ENCODE results near the gene HPN.

DNA sequence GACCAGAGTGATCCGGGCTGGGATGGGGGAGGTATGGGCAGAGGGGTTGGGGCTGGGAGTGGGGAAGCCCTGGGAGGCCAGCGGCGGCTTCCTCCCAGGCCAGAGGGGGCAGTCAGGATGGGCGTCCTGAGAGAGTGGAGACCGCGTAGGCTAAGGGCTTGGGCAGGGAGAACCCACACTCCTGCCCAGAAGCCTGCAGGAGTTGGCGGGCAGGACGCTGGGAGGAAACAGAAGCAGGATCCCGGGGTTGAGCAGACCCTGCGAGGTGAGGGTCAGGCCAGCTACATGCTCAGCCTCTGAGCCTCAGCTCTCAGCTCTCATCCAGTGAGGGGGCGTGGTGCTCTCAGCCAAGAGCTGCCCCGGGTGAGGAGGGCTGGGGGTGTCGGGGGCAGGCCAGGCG lies 19.1 kb upstream of the HPN start:
- TF ChIP-seq JUNB (IDR thresholded peaks at IDR 0.05; ENCODE audit: unreplicated experiment), result no peak
- TF ChIP-seq, protein P1, sequence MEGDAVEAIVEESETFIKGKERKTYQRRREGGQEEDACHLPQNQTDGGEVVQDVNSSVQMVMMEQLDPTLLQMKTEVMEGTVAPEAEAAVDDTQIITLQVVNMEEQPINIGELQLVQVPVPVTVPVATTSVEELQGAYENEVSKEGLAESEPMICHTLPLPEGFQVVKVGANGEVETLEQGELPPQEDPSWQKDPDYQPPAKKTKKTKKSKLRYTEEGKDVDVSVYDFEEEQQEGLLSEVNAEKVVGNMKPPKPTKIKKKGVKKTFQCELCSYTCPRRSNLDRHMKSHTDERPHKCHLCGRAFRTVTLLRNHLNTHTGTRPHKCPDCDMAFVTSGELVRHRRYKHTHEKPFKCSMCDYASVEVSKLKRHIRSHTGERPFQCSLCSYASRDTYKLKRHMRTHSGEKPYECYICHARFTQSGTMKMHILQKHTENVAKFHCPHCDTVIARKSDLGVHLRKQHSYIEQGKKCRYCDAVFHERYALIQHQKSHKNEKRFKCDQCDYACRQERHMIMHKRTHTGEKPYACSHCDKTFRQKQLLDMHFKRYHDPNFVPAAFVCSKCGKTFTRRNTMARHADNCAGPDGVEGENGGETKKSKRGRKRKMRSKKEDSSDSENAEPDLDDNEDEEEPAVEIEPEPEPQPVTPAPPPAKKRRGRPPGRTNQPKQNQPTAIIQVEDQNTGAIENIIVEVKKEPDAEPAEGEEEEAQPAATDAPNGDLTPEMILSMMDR (conservative IDR thresholded peaks at IDR 0.05; ENCODE audit: low read depth in 2 of 2), result no peak
- TF ChIP-seq POLR2AphosphoS5 (IDR thresholded peaks at IDR 0.05; ENCODE audit: low read depth), result no peak
- TF ChIP-seq EZH2 (IDR thresholded peaks at IDR 0.05; ENCODE audit: low read depth, unreplicated experiment), result no peak
- TF ChIP-seq, protein P2, sequence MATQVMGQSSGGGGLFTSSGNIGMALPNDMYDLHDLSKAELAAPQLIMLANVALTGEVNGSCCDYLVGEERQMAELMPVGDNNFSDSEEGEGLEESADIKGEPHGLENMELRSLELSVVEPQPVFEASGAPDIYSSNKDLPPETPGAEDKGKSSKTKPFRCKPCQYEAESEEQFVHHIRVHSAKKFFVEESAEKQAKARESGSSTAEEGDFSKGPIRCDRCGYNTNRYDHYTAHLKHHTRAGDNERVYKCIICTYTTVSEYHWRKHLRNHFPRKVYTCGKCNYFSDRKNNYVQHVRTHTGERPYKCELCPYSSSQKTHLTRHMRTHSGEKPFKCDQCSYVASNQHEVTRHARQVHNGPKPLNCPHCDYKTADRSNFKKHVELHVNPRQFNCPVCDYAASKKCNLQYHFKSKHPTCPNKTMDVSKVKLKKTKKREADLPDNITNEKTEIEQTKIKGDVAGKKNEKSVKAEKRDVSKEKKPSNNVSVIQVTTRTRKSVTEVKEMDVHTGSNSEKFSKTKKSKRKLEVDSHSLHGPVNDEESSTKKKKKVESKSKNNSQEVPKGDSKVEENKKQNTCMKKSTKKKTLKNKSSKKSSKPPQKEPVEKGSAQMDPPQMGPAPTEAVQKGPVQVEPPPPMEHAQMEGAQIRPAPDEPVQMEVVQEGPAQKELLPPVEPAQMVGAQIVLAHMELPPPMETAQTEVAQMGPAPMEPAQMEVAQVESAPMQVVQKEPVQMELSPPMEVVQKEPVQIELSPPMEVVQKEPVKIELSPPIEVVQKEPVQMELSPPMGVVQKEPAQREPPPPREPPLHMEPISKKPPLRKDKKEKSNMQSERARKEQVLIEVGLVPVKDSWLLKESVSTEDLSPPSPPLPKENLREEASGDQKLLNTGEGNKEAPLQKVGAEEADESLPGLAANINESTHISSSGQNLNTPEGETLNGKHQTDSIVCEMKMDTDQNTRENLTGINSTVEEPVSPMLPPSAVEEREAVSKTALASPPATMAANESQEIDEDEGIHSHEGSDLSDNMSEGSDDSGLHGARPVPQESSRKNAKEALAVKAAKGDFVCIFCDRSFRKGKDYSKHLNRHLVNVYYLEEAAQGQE (IDR thresholded peaks at IDR 0.05; ENCODE audit: unreplicated experiment), result no peak
- TF ChIP-seq EZH2phosphoT487 (IDR thresholded peaks at IDR 0.05; ENCODE audit: unreplicated experiment), result no peak
- no peak for TF ChIP-seq ZNF331 (CRISPR knock-in tag; IDR thresholded peaks at IDR 0.05; ENCODE audit: low read depth)
- TF ChIP-seq CREB1 (CRISPR knock-in tag; IDR thresholded peaks at IDR 0.05; ENCODE audit: low read depth), result no peak
- TF ChIP-seq, protein P3, sequence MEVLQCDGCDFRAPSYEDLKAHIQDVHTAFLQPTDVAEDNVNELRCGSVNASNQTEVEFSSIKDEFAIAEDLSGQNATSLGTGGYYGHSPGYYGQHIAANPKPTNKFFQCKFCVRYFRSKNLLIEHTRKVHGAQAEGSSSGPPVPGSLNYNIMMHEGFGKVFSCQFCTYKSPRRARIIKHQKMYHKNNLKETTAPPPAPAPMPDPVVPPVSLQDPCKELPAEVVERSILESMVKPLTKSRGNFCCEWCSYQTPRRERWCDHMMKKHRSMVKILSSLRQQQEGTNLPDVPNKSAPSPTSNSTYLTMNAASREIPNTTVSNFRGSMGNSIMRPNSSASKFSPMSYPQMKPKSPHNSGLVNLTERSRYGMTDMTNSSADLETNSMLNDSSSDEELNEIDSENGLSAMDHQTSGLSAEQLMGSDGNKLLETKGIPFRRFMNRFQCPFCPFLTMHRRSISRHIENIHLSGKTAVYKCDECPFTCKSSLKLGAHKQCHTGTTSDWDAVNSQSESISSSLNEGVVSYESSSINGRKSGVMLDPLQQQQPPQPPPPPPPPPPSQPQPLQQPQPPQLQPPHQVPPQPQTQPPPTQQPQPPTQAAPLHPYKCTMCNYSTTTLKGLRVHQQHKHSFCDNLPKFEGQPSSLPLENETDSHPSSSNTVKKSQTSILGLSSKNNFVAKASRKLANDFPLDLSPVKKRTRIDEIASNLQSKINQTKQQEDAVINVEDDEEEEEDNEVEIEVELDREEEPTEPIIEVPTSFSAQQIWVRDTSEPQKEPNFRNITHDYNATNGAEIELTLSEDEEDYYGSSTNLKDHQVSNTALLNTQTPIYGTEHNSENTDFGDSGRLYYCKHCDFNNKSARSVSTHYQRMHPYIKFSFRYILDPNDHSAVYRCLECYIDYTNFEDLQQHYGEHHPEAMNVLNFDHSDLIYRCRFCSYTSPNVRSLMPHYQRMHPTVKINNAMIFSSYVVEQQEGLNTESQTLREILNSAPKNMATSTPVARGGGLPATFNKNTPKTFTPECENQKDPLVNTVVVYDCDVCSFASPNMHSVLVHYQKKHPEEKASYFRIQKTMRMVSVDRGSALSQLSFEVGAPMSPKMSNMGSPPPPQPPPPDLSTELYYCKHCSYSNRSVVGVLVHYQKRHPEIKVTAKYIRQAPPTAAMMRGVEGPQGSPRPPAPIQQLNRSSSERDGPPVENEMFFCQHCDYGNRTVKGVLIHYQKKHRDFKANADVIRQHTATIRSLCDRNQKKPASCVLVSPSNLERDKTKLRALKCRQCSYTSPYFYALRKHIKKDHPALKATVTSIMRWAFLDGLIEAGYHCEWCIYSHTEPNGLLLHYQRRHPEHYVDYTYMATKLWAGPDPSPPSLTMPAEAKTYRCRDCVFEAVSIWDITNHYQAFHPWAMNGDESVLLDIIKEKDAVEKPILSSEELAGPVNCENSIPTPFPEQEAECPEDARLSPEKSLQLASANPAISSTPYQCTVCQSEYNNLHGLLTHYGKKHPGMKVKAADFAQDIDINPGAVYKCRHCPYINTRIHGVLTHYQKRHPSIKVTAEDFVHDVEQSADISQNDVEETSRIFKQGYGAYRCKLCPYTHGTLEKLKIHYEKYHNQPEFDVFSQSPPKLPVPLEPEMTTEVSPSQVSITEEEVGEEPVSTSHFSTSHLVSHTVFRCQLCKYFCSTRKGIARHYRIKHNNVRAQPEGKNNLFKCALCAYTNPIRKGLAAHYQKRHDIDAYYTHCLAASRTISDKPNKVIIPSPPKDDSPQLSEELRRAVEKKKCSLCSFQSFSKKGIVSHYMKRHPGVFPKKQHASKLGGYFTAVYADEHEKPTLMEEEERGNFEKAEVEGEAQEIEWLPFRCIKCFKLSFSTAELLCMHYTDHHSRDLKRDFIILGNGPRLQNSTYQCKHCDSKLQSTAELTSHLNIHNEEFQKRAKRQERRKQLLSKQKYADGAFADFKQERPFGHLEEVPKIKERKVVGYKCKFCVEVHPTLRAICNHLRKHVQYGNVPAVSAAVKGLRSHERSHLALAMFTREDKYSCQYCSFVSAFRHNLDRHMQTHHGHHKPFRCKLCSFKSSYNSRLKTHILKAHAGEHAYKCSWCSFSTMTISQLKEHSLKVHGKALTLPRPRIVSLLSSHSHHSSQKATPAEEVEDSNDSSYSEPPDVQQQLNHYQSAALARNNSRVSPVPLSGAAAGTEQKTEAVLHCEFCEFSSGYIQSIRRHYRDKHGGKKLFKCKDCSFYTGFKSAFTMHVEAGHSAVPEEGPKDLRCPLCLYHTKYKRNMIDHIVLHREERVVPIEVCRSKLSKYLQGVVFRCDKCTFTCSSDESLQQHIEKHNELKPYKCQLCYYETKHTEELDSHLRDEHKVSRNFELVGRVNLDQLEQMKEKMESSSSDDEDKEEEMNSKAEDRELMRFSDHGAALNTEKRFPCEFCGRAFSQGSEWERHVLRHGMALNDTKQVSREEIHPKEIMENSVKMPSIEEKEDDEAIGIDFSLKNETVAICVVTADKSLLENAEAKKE (CRISPR knock-in tag; IDR thresholded peaks at IDR 0.05), result no peak
- no peak for TF ChIP-seq NANOG (IDR thresholded peaks at IDR 0.05; ENCODE audit: borderline replicate concordance)
- TF ChIP-seq, protein P4, sequence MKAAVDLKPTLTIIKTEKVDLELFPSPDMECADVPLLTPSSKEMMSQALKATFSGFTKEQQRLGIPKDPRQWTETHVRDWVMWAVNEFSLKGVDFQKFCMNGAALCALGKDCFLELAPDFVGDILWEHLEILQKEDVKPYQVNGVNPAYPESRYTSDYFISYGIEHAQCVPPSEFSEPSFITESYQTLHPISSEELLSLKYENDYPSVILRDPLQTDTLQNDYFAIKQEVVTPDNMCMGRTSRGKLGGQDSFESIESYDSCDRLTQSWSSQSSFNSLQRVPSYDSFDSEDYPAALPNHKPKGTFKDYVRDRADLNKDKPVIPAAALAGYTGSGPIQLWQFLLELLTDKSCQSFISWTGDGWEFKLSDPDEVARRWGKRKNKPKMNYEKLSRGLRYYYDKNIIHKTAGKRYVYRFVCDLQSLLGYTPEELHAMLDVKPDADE (IDR thresholded peaks at IDR 0.05), result no peak

Measured in GM23338 (cell line).